KMS-11 (cell line): ENCODE data around the gene VWDE.

Experiments
- H2AFZ ChIP-seq: fragments of 200-600 bp; sonication (generic); 2 replicates; pipeline ENCODE4 v1.6.1; 2016; ENCODE audit warnings: antibody characterized with exemption, mixed run types, low read depth
- H3K27ac ChIP-seq: fragments of 200-600 bp; sonication (generic); 2 replicates; pipeline ENCODE4 v1.6.1; 2016; ENCODE audit warnings: mild to moderate bottlenecking, mixed run types
- H3K27me3 ChIP-seq: fragments of 200-600 bp; sonication (generic); 2 replicates; pipeline ENCODE4 v1.6.1; 2017; ENCODE audit warnings: mild to moderate bottlenecking, low read depth, mixed run types, moderate library complexity; ENCODE audit not compliant: insufficient read depth
- H3K36me3 ChIP-seq: fragments of 200-600 bp; sonication (generic); 2 replicates; pipeline ENCODE4 v1.6.1; 2017; ENCODE audit warnings: mild to moderate bottlenecking, mixed run types; ENCODE audit not compliant: insufficient read depth
- H3K4me1 ChIP-seq: fragments of 200-600 bp; sonication (generic); 2 replicates; pipeline ENCODE4 v1.6.1; 2016; ENCODE audit warnings: mild to moderate bottlenecking, low read depth, mixed run types; ENCODE audit not compliant: poor library complexity, severe bottlenecking
- H3K4me2 ChIP-seq: fragments of 200-600 bp; sonication (generic); 2 replicates; pipeline ENCODE4 v1.7.0; 2016; ENCODE audit warnings: mild to moderate bottlenecking, mixed run types
- H3K4me3 ChIP-seq: fragments of 200-600 bp; sonication (generic); IDR thresholded peaks from 2 replicates; pipeline ENCODE4 v1.6.1; 2017; ENCODE audit warnings: low read depth, low read length, mixed read lengths; ENCODE audit not compliant: insufficient read depth
- H3K79me2 ChIP-seq: fragments of 200-600 bp; sonication (generic); 2 replicates; pipeline ENCODE4 v1.6.1; 2016; ENCODE audit warnings: low read depth, mixed run types; ENCODE audit not compliant: insufficient read depth
- H3K9ac ChIP-seq: fragments of 200-600 bp; sonication (generic); 2 replicates; pipeline ENCODE4 v1.6.1; 2016; ENCODE audit warnings: mild to moderate bottlenecking, mixed run types
- H4K20me1 ChIP-seq: fragments of 200-600 bp; sonication (generic); 2 replicates; pipeline ENCODE4 v1.6.1; 2016; ENCODE audit warnings: mild to moderate bottlenecking, mixed run types; ENCODE audit not compliant: insufficient read depth
- TF ChIP-seq, protein P1 (sequence below): fragments of 200-600 bp; sonication (generic); conservative IDR thresholded peaks from 2 replicates; pipeline ENCODE4 v1.6.1; 2017; ENCODE audit warnings: low read depth, mild to moderate bottlenecking, antibody characterized with exemption, low read length, moderate library complexity, mixed read lengths

The VWDE gene

DNA sequence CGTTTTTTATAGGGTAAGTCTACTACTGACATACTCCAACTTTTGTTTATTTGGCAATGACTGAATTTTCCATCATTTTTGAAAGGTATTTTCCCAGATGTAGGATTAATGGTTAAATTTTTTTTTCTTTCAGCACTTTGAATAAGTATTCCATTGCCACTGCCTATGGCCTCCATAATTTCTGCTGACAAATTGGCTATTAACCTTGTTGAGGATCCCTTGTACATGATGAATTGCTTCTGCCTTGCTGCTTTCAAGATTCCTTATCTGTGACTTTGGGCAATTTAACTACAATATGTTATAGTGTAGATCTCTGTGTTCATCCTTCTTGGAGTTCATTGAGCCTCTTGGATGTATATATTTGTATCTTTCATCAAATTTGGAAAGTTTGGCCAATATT is 21.6 kb upstream of the VWDE start:
- Histone ChIP-seq H3K4me1 (no peaks in the 10 kb centered on the region), H3K4me3 (no peak overlapping the region), H2AFZ (no peak overlapping the region), H3K4me2 (no peak overlapping the region), H4K20me1 (no peaks in the 10 kb centered on the region), H3K27me3 (no peaks in the 10 kb centered on the region), H3K36me3 (no peaks in the 10 kb centered on the region), H3K27ac (no peak overlapping the region), H3K79me2 (no peaks in the 10 kb centered on the region), H3K9ac (no peak overlapping the region)
- TF ChIP-seq, protein P1, sequence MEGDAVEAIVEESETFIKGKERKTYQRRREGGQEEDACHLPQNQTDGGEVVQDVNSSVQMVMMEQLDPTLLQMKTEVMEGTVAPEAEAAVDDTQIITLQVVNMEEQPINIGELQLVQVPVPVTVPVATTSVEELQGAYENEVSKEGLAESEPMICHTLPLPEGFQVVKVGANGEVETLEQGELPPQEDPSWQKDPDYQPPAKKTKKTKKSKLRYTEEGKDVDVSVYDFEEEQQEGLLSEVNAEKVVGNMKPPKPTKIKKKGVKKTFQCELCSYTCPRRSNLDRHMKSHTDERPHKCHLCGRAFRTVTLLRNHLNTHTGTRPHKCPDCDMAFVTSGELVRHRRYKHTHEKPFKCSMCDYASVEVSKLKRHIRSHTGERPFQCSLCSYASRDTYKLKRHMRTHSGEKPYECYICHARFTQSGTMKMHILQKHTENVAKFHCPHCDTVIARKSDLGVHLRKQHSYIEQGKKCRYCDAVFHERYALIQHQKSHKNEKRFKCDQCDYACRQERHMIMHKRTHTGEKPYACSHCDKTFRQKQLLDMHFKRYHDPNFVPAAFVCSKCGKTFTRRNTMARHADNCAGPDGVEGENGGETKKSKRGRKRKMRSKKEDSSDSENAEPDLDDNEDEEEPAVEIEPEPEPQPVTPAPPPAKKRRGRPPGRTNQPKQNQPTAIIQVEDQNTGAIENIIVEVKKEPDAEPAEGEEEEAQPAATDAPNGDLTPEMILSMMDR = no peak

DNA sequence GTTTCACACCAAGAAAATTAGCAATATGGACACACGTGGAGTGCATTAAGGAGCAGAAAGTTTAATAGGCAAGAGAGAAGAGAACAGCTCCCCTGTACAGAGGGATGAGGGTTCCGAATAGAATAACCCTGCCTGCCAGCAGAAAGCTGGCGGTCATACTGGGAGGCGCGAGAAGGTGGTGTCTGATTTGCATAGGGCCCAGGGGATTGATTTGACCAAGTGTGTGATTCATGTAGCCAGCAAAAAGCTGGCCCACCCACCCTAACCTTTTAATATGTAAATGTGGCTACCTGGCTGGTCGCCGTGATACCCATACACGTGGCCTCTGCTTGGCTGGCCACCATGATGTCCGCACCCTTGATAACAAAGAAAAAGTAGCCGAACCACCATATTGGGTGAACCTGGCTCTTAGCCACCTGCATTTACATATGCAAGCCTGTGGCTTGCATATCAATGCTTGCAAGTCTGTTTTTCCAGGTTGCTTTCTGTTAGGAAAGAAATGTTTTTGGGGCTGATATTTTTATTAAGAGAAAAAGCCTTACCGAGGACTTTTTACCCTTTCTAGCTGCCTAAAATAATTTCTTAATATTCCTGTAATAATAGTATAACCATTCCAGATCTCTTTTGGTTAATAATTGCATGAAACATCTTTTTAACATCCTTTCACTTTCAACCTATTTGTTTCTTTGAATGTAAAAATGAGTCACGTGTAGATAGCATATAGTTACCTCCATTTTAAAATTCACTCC is 20.5 kb upstream of the VWDE start:
- H3K27me3 ChIP-seq = no peaks in the 10 kb centered on the region
- H2AFZ ChIP-seq = no peak overlapping the region
- no peaks in the 10 kb centered on the region for H3K4me1 ChIP-seq
- H4K20me1 ChIP-seq = no peaks in the 10 kb centered on the region
- TF ChIP-seq, protein P1 = no peak
- H3K9ac ChIP-seq = no peak overlapping the region
- H3K4me3 ChIP-seq = no peak overlapping the region
- H3K36me3 ChIP-seq = no peaks in the 10 kb centered on the region
- no peaks in the 10 kb centered on the region for H3K79me2 ChIP-seq
- H3K4me2 ChIP-seq = no peak overlapping the region
- H3K27ac ChIP-seq = no peak overlapping the region

DNA sequence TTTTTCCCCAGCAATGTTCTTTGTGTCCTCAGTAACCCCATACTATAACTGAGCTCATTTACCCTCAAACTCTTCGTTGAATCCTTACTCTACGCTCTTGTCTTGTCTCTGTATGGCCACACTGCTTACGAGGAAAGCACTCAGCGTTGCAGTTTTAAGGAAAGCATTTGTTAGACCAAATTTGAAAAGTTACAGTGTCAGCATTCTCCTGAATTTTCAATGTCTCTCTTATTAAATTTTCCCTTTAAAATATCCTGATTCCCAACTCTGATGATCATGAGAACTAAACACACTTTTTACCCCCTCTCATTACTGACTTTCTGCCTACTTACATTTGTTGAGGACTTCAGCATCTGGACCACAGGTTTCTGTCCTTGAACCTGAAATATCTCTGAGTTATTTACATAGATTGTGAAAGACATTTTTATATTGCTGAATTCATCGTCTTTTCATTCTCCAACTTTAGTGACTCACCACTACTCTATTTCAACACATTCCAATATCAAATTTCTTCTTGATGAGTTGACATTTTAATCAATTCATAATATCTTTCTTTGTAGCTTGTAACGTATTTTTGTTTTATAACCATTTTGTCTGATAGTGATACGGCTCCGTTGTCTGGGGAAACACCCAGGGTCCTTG is 19.8 kb upstream of the VWDE start:
- no peak overlapping the region for H3K27ac ChIP-seq
- TF ChIP-seq, protein P1 = no peak
- H3K9ac ChIP-seq = no peak overlapping the region
- no peaks in the 10 kb centered on the region for H3K27me3 ChIP-seq
- H4K20me1 ChIP-seq = no peaks in the 10 kb centered on the region
- H3K79me2 ChIP-seq = no peaks in the 10 kb centered on the region
- no peak overlapping the region for H3K4me2 ChIP-seq
- no peak overlapping the region for H3K4me3 ChIP-seq
- H3K36me3 ChIP-seq = no peaks in the 10 kb centered on the region
- H3K4me1 ChIP-seq = no peaks in the 10 kb centered on the region
- no peak overlapping the region for H2AFZ ChIP-seq

DNA sequence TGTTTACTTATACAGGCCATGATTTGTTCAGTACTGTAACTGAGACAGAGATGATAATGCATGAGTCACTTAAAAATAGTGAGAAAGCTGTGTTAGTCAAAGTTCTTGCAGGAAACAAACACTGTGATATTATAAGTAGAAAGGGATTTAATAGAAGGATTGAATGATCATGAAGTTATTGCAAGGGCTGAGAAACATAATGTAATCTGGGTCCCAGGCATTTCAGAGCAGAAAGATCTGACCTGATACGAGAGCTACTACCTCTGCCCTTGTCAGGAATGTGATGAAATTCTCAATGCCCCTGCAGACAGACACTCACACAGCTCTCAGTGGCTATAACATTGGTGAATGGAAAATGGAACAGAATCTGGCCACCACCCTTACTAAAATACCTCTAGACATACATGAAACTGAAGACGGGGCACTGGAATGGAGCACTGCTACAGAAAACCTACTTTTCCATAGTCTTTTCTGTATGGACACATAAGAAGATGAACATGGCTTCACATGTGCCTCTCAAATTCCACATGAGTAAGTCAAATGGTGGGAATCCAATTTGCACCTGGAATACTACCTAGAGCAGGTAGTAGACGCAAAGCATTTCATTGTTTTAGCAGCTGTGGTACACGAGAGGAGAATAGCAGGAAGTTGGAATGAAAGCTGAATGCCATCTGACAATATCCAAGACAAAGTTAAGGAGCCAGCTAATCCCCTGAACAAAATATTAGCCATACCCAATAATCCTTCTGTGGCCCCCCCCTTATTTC is 19.1 kb upstream of the VWDE start:
- no peak overlapping the region for H3K4me3 ChIP-seq
- no peak overlapping the region for H3K4me2 ChIP-seq
- no peaks in the 10 kb centered on the region for H3K27me3 ChIP-seq
- no peaks in the 10 kb centered on the region for H4K20me1 ChIP-seq
- H3K27ac ChIP-seq = no peak overlapping the region
- H2AFZ ChIP-seq = no peak overlapping the region
- H3K4me1 ChIP-seq = no peaks in the 10 kb centered on the region
- no peak overlapping the region for H3K9ac ChIP-seq
- TF ChIP-seq, protein P1 = no peak
- H3K79me2 ChIP-seq = no peaks in the 10 kb centered on the region
- H3K36me3 ChIP-seq = no peaks in the 10 kb centered on the region
